Heart right ventricle (tissue), 16 donors: ENCODE data around the gene RBFOX2. TPM values are rescaled to one million over a fixed set of nuclear protein-coding genes. Genes with fewer than 3 reads are reported as not detected.

ENCODE experiments used
- ATAC-seq, 8 donors: fragments of 200-7000 bp; cut with Tn5 transposase; one replicate each; pipeline ENCODE4 v1.9.1; 2020; ENCODE audit warnings: mild to moderate bottlenecking in 8 of 8, moderate library complexity in 8 of 8, moderate number of reproducible peaks in 1 of 8
- DNase-seq, 2 donors: peaks; one replicate each; pipeline ENCODE4 v3.0.0-alpha.2; 2020
- H3K27ac ChIP-seq, 10 donors: fragments of 200-600 bp; sonication (generic) in 2 of 10; one replicate each; pipeline versions ENCODE4 v1.5.0 to v1.8.0; 2020 to 2022; ENCODE audit warnings: mild to moderate bottlenecking in 3 of 10
- H3K27me3 ChIP-seq, 7 donors: fragments of 200-600 bp; one replicate each; pipeline ENCODE4 v1.8.0; 2021 to 2022; ENCODE audit warnings: mild to moderate bottlenecking in 2 of 7
- H3K36me3 ChIP-seq, 9 donors: fragments of 200-600 bp; sonication (generic) in 1 of 9; one replicate each; pipeline versions ENCODE4 v1.5.0 to v1.8.0; 2020 to 2022; ENCODE audit warnings: mild to moderate bottlenecking in 2 of 9
- H3K4me1 ChIP-seq, 9 donors: fragments of 200-600 bp; sonication (generic) in 1 of 9; one replicate each; pipeline versions ENCODE4 v1.5.0 to v1.8.0; 2020 to 2022; ENCODE audit warnings: mild to moderate bottlenecking in 4 of 9
- H3K4me3 ChIP-seq, 10 donors: fragments of 200-600 bp; sonication (generic) in 2 of 10; one replicate each; pipeline versions ENCODE4 v1.5.0 to v1.8.0; 2020 to 2022; ENCODE audit warnings: mild to moderate bottlenecking in 7 of 10, moderate library complexity in 2 of 10
- H3K9me3 ChIP-seq, 11 donors: fragments of 200-600 bp in 10 of 11; sonication (generic) in 2 of 11; one replicate each; pipeline versions ENCODE4 v1.5.0 to v1.8.0; 2013 to 2022; ENCODE audit warnings: mild to moderate bottlenecking in 2 of 11, control low read depth in 1 of 11, moderate library complexity in 1 of 11
- WGBS, 2 donors: extraction: QIAGEN DNeasy Blood & Tissue Kit; methylation state at CpG; one replicate each; pipeline ENCODE4 v1.1.7; 2013; ENCODE audit warnings: inconsistent platforms in 1 of 2; 5-methylcytosine and 5-hydroxymethylcytosine counted together
- intact Hi-C, 10 donors: fragments of 100-400 bp; cut with DNase I; formaldehyde crosslinking; loops; one replicate each; pipeline versions ENCODE4 v1.11.1 to v1.14.2; 2022
- polyA plus RNA-seq, 2 donors: library from polyadenylated mRNA; stranded (reverse); fragments of 200-250 nt; gene quantifications; one replicate each; pipeline ENCODE4 v1.2.3, GENCODE V29; 2013
- total RNA-seq, 10 donors: library from RNA; stranded (reverse); fragmentation: NEBNext Ultra II Directional in 3 of 10; extraction: Animal tissue kit (Norgen Biotek cat#: 25700) in 3 of 10; gene quantifications; one replicate each; pipeline versions ENCODE4 v1.2.1 to v1.2.4, GENCODE V29; 2021 to 2023
- TF ChIP-seq, protein P1 (sequence below), 9 donors: fragments of 200-600 bp; sonication (generic) in 2 of 9; IDR thresholded peaks; one replicate each; pipeline versions ENCODE4 v1.5.0 to v1.8.0; 2021 to 2022; ENCODE audit warnings: antibody characterized with exemption in 9 of 9, mild to moderate bottlenecking in 5 of 9, moderate library complexity in 1 of 9
- donor health status: Arrhythmogenic right ventricular cardiomyopathy.
- donor health status: ischemic (EF 13 %, LVEDD 7.1; RV severe dilation, severe dysfunction).
- donor health status: healthy with polysubstance abuse.
- donor health status: DM: no; HTN: yes; CAD: no.
- donor health status: DM: no; HTN: no; CAD: no.
- donor health status: ischemic (EF 25% LVEDD 6.9; RV normal size, moderate dysfunction).
- donor health status: ischemic (EF 25% LVEDD 5.7; RV mildly dilated, moderate dysfunction).
- donor health status: healthy.
- donor health status: DM: yes; HTN: yes; CAD: no.
- donor health status: Ischemic cardiomyopathy.
- donor health status: ischemic (EF 35%, LVEDD 5.7; RV mildly dilated, moderate dysfunction).
- donor health status: nonischemic (EF 11% LVEDD 7.7; RV severe dilation, severe dysfunction).
- donor health status: DM: yes; HTN: yes; CAD: no.
- donor health status: PGD.
- donor health status: ischemic (EF 29% LVEDD 5.4; RV normal size, mild dysfunction).
- donor health status: nonischemic (EF 23%, LVEDD 6.1; RV moderate dilation, normal function).

Gene RBFOX2
- total and polyA plus RNA-seq, 12 donors: 18.0 to 105 (median 90.4) TPM

DNA sequence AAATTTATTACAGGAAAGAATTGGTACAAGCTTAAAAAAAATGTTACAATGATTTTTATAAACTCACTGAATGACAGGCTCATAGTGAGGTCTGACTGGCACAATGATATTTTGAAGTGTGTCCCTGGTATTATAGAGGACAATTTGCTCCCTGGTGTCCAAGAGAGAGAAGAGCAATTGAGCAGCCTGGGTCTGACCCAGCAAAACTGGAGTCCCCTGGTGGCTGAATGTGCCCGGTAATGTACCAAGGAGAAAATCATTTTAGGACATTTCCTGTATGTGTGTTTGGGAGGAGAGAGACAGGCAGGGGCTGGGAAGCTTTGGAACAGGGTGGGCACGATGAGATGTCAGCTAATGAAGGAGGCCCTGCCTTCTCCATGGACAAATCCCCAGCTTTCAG is 185.7 kb downstream of the RBFOX2 start:
- Histone ChIP-seq H3K4me1 (peaks cover 2 to 71% (median 40%) of the 10 kb centered on the region in 9 donors), H3K27ac (peak overlapping the region in 7 of 10 donors; percentile 0 to 87 (median 28)), H3K36me3 (no peaks in the 10 kb centered on the region), H3K4me3 (no peak overlapping the region), H3K27me3 (no peaks in the 10 kb centered on the region), H3K9me3 (no peaks in the 10 kb centered on the region)
- no peak for DNase-seq
- intact Hi-C loops: loop anchor here in 3 of 10 donors (5.0 to 10.0 kb wide), 3 partner anchors 72 to 86 kb away; no protein-coding TSS in a partner anchor
- 20 to 26% methylated on average over 2 of the region's 2 CpGs for WGBS, 2 donors
- TF ChIP-seq, protein P1, sequence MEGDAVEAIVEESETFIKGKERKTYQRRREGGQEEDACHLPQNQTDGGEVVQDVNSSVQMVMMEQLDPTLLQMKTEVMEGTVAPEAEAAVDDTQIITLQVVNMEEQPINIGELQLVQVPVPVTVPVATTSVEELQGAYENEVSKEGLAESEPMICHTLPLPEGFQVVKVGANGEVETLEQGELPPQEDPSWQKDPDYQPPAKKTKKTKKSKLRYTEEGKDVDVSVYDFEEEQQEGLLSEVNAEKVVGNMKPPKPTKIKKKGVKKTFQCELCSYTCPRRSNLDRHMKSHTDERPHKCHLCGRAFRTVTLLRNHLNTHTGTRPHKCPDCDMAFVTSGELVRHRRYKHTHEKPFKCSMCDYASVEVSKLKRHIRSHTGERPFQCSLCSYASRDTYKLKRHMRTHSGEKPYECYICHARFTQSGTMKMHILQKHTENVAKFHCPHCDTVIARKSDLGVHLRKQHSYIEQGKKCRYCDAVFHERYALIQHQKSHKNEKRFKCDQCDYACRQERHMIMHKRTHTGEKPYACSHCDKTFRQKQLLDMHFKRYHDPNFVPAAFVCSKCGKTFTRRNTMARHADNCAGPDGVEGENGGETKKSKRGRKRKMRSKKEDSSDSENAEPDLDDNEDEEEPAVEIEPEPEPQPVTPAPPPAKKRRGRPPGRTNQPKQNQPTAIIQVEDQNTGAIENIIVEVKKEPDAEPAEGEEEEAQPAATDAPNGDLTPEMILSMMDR (IDR thresholded peaks at IDR 0.05): peak in 8 of 9 donors; percentile 20 to 61 (median 46)
- peak in 6 of 8 donors; percentile 29 to 75 (median 56) for ATAC-seq

DNA sequence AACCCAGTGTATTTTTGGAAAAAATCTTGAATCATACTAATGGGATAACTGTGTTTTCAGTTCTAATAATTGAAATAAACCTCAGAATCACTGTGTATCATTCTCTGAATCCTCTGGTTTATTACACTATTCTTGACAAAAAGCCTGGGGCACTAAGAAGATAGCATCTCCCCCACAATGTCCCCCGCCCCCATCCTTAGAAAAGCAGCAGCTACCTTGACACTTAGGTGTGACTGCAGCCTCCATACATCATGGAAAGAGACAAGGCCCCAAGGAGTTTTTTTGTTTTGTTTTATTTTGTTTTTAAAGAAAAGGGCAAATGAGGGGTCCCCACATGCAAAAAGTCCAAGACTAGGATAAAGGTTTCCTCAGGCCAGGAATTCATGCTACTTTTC is 186.1 kb downstream of the RBFOX2 start:
- H3K27me3 ChIP-seq: no peaks in the 10 kb centered on the region
- H3K27ac ChIP-seq: peak overlapping the region in 7 of 10 donors; percentile 12 to 87 (median 28)
- TF ChIP-seq, protein P1 (IDR thresholded peaks at IDR 0.05): no peak
- H3K4me1 ChIP-seq: peaks cover 2 to 71% (median 37%) of the 10 kb centered on the region in 9 donors
- no peaks in the 10 kb centered on the region for H3K36me3 ChIP-seq
- no peak overlapping the region for H3K4me3 ChIP-seq
- ATAC-seq (no peak), DNase-seq (no peak)
- WGBS, 2 donors: 92 to 96% methylated on average over 1 of the region's 1 CpG
- intact Hi-C loops: loop anchor here in 3 of 10 donors (5.0 to 10.0 kb wide), 3 partner anchors 72 to 85 kb away; no protein-coding TSS in a partner anchor
- no peaks in the 10 kb centered on the region for H3K9me3 ChIP-seq

DNA sequence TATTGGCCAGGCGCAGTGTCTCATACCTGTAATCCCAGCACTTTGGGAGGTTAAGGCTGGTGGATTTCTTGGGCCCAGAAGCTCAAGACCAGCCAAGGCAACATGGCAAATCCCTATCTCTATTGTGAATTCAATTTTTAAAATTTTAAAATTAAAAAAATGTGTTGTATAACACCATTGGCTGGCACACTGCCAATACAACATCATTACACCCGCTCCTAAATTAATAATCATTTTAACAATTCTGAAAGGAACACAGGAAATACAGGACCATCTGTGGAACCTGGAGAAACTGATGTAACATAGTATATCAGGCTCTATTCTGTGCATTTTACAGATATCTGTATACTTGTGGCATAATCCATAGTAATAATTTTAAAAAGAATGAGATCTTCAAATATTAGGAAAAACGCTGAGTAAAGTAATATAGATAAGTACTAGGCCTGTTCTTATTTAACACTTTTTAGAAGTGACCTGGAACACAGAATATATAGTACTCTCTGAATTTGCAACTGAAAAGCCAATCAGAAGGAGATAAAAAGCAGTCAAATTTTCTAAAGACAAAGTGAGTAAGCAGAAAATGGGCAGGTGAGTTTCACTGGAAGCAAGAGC is 186.6 kb downstream of the RBFOX2 start:
- H3K27ac ChIP-seq: peak overlapping the region in 6 of 10 donors; percentile 12 to 87 (median 44)
- no peak overlapping the region for H3K4me3 ChIP-seq
- TF ChIP-seq, protein P1 (IDR thresholded peaks at IDR 0.05): no peak
- ATAC-seq (no peak), DNase-seq (no peak)
- H3K36me3 ChIP-seq: no peaks in the 10 kb centered on the region
- 70 to 74% methylated on average over 3 of the region's 3 CpGs for WGBS, 2 donors
- intact Hi-C loops: loop anchor here in 4 of 10 donors (2.0 to 10.0 kb wide), 4 partner anchors 73 to 85 kb away; no protein-coding TSS in a partner anchor
- H3K9me3 ChIP-seq: no peaks in the 10 kb centered on the region
- no peaks in the 10 kb centered on the region for H3K27me3 ChIP-seq
- peaks cover 2 to 72% (median 39%) of the 10 kb centered on the region in 9 donors for H3K4me1 ChIP-seq

DNA sequence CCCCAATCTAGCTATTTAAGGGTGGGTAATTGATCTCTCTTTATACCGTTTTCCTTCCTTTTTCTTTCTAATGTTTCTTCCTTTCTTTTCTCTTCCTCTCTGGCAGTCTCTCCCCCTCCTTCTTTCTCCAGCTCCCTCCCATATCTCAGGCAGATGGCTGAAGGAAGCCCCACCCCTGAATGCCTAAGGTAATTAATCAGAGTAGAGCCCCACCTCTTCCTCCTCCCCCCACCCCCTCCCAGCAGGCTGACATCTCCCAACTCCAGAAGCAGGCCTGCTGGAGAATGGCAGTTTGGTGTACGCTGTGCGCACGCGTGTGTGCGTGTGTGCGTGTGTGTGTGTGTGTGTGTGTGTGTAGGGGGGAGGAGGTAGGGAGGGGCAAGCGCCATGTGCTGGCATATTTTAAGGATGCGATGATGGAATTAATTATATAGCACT is 188.3 kb downstream of the RBFOX2 start:
- ATAC-seq: peak; percentile 79 to 90 (median 86)
- intact Hi-C loops: loop anchor here in 4 of 10 donors (2.0 to 10.0 kb wide), 4 partner anchors 74 to 83 kb away; no protein-coding TSS in a partner anchor

More for the DNA sequence above, 188.3 kb downstream of the RBFOX2 start:
- DNase-seq: peak; percentile 79 to 88
- TF ChIP-seq, protein P1 (IDR thresholded peaks at IDR 0.05): no peak
- Histone ChIP-seq H3K27ac (peak overlapping the region; percentile 35 to 88 (median 74)), H3K9me3 (no peaks in the 10 kb centered on the region), H3K4me1 (peaks cover 10 to 82% (median 55%) of the 10 kb centered on the region in 9 donors), H3K36me3 (no peaks in the 10 kb centered on the region), H3K4me3 (peak overlapping the region in 9 of 10 donors; percentile 28 to 59 (median 51)), H3K27me3 (no peaks in the 10 kb centered on the region)
- WGBS, 2 donors: 1% methylated on average over 9 of the region's 9 CpGs
